Measurements from ENCODE around the gene ARHGEF28.

DNA sequence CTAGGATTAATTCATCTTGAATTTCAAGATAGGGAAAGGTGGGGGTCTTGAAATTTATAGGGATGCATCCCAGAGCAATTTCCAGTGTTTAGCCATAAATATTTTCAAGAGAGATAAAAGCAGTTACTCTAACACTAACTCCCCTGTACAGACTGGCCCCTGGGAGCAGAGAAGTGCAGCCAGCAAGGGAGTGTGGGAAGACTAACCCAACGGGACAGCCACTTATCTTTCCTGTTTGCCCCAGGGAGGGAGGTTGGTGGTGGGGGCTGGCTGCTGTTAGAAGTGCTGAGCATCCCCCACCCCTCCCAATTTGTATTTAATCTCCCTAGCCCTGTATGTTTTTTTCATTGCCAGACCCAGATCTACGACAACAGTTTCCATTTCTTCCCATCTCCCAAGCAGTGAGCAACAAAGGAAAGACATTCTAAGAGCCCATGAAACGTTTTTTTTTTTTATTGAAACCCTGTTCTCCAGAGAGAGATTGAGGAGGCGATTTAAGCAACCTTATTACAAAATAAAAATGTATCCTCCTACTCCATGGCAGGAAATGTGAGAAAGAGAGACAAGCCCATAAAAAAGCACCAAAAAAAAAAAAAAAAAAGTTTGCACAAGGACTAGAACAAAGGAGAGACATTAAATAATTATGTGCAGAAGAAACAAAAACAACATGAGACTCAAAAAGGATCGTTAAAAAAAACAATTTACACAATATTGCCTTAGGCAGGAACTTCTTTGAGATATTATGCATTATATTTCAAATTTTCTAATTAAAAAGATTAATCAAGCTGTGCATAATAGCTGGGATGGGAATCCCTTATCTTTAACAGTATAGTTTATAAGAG, 343.4 kb downstream of the ARHGEF28 start:
- TF ChIP-seq, protein P1, sequence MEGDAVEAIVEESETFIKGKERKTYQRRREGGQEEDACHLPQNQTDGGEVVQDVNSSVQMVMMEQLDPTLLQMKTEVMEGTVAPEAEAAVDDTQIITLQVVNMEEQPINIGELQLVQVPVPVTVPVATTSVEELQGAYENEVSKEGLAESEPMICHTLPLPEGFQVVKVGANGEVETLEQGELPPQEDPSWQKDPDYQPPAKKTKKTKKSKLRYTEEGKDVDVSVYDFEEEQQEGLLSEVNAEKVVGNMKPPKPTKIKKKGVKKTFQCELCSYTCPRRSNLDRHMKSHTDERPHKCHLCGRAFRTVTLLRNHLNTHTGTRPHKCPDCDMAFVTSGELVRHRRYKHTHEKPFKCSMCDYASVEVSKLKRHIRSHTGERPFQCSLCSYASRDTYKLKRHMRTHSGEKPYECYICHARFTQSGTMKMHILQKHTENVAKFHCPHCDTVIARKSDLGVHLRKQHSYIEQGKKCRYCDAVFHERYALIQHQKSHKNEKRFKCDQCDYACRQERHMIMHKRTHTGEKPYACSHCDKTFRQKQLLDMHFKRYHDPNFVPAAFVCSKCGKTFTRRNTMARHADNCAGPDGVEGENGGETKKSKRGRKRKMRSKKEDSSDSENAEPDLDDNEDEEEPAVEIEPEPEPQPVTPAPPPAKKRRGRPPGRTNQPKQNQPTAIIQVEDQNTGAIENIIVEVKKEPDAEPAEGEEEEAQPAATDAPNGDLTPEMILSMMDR (IDR thresholded peaks at IDR 0.05; ENCODE audit: poor library complexity): no peak
- TF ChIP-seq EZH2phosphoT487 (IDR thresholded peaks at IDR 0.05; ENCODE audit: low read depth, severe bottlenecking, unreplicated experiment) (no peak), EZH2 (IDR thresholded peaks at IDR 0.05; ENCODE audit: borderline replicate concordance) (no peak)
